T-cell (primary cell): ENCODE data around the gene FANCL. TPM values are rescaled to one million over a fixed set of nuclear protein-coding genes. Genes with fewer than 3 reads are reported as not detected.

ENCODE experiments used
- ATAC-seq, 4 experiments: fragments of 200-7000 bp in 3 of 4; fragments of 150-1000 bp in 1 of 4; cut with Tn5 transposase; replicated peaks in 1 of 4; 1 replicate in 3 of 4; 2 replicates in 1 of 4; pipeline ENCODE4 v1.10.0; 2021; ENCODE audit warnings: moderate library complexity in 3 of 4, mild to moderate bottlenecking in 2 of 4, moderate number of reproducible peaks in 1 of 4
- CTCF ChIA-PET, 2 donors: fragments of 300-600 bp; sonication (Branson Sonifier 250); formaldehyde crosslinking; loops; one replicate each; lab custom pipeline; 2022; ENCODE audit warnings: antibody characterized with exemption in 2 of 2; lab: Charles Lee
- POLR2A ChIA-PET, 2 donors: fragments of 300-600 bp; sonication (Branson Sonifier 250); formaldehyde crosslinking; loops; one replicate each; lab custom pipeline; 2022; ENCODE audit warnings: antibody characterized with exemption in 2 of 2; lab: Charles Lee
- DNase-seq, 35 experiments: peaks; one replicate each; pipeline versions ENCODE4 v3.0.0 to v3.0.0-alpha.2; 2013 to 2023
- H3K27ac ChIP-seq: one replicate; pipeline ENCODE4 v1.5.1; 2013; ENCODE audit warnings: low read length
- H3K27me3 ChIP-seq, 2 experiments: replicated peaks in 1 of 2; 1 replicate in 1 of 2; 2 replicates in 1 of 2; pipeline versions ENCODE4 v1.6.1 to v1.7.0; 2013; ENCODE audit warnings: low read length in 1 of 2, mixed read lengths in 1 of 2; ENCODE audit not compliant: control insufficient read depth in 2 of 2, insufficient read depth in 2 of 2; ENCODE audit errors: extremely low read depth in 1 of 2
- H3K36me3 ChIP-seq, 2 donors: 1 replicate in 1 of 2; 2 replicates in 1 of 2; pipeline versions ENCODE4 v1.6.1 to v1.7.0; 2013; ENCODE audit warnings: low read length in 1 of 2; ENCODE audit not compliant: control insufficient read depth in 2 of 2, insufficient read depth in 1 of 2; ENCODE audit errors: extremely low read depth in 1 of 2
- H3K4me1 ChIP-seq, 2 experiments: 1 replicate in 1 of 2; 2 replicates in 1 of 2; pipeline versions ENCODE4 v1.6.1 to v1.7.0; 2013; ENCODE audit warnings: low read length in 2 of 2, mixed read lengths in 1 of 2; ENCODE audit not compliant: insufficient read depth in 2 of 2, control insufficient read depth in 1 of 2; ENCODE audit errors: extremely low read depth in 1 of 2
- H3K4me3 ChIP-seq, 2 donors: 1 replicate in 1 of 2; 2 replicates in 1 of 2; pipeline versions ENCODE4 v1.5.1 to v1.7.0; 2013; ENCODE audit warnings: mild to moderate bottlenecking in 2 of 2, low read length in 1 of 2, moderate library complexity in 1 of 2; ENCODE audit not compliant: control insufficient read depth in 1 of 2; ENCODE audit errors: extremely low read depth in 1 of 2
- H3K9me3 ChIP-seq: 2 replicates; pipeline ENCODE4 v1.7.0; 2013
- H3K27ac Mint-ChIP-seq, 2 donors: one replicate each; pipeline ENCODE4 v1.8.0; 2020 to 2021; ENCODE audit warnings: mild to moderate bottlenecking in 2 of 2, mixed read lengths in 2 of 2
- H3K27me3 Mint-ChIP-seq, 2 donors: one replicate each; pipeline ENCODE4 v1.8.0; 2021 to 2022; ENCODE audit warnings: mixed read lengths in 2 of 2
- H3K36me3 Mint-ChIP-seq: one replicate; pipeline ENCODE4 v1.8.0; 2021; ENCODE audit warnings: mixed read lengths
- H3K4me1 Mint-ChIP-seq, 3 donors: one replicate each; pipeline ENCODE4 v1.8.0; 2020 to 2022; ENCODE audit warnings: mixed read lengths in 3 of 3, mild to moderate bottlenecking in 1 of 3
- H3K4me3 Mint-ChIP-seq, 3 donors: one replicate each; pipeline ENCODE4 v1.8.0; 2020 to 2022; ENCODE audit warnings: mild to moderate bottlenecking in 3 of 3, mixed read lengths in 3 of 3, moderate library complexity in 3 of 3
- H3K9me3 Mint-ChIP-seq, 3 donors: one replicate each; pipeline ENCODE4 v1.8.0; 2020 to 2022; ENCODE audit warnings: mixed read lengths in 3 of 3
- WGBS: methylation state at CpG from one replicate; pipeline ENCODE4 v1.1.5; 2013; ENCODE audit warnings: missing lambda C conversion rate; ENCODE audit not compliant: insufficient coverage; 5-methylcytosine and 5-hydroxymethylcytosine counted together
- total RNA-seq, 35 experiments: library from RNA in 6 of 35; stranded (reverse) in 6 of 35; fragments of 120-200 nt in 1 of 35; gene quantifications; one replicate each; pipeline versions ENCODE4 v1.2.1 to v1.2.4 and lab custom pipeline; 2013 to 2026

Gene FANCL
- total RNA-seq, 5 donors from 2014 or later (not counting 1 experiment from before 2014, with no cell fraction given) = 2.4 to 7.4 (median 5.2) TPM

GRCh38 chr2:58237741-58238140 is 3.4 kb downstream of the FANCL start:
- Histone ChIP-seq H3K27me3 (no peaks in the 10 kb centered on the region), H3K4me3 (no peak overlapping the region), H3K4me1 (peaks cover 0 to 4% of the 10 kb centered on the region in 2 experiments), H3K9me3 (no peaks in the 10 kb centered on the region), H3K36me3 (no peaks in the 10 kb centered on the region), H3K27ac (no peak overlapping the region)
- no peaks in the 10 kb centered on the region for H3K27me3 Mint-ChIP-seq
- H3K4me1 Mint-ChIP-seq = peaks cover 17 to 41% (median 33%) of the 10 kb centered on the region in 3 donors
- ATAC-seq (no peak), DNase-seq (no peak)
- H3K9me3 Mint-ChIP-seq = no peaks in the 10 kb centered on the region
- CTCF ChIA-PET = no interaction called here
- POLR2A ChIA-PET = no interaction called here
- no peaks in the 10 kb centered on the region for H3K36me3 Mint-ChIP-seq
- peak overlapping the region; percentile 40 to 53 for H3K27ac Mint-ChIP-seq
- no peak overlapping the region for H3K4me3 Mint-ChIP-seq

GRCh38 chr2:58235984-58236383 is 5.1 kb downstream of the FANCL start:
- Histone ChIP-seq H3K9me3 (no peaks in the 10 kb centered on the region), H3K36me3 (no peaks in the 10 kb centered on the region), H3K27me3 (no peaks in the 10 kb centered on the region), H3K4me3 (no peak overlapping the region), H3K4me1 (no peaks in the 10 kb centered on the region), H3K27ac (no peak overlapping the region)
- ChIA-PET POLR2A (interaction anchor here in 1 of 2 donors (0.6 kb wide), 1 partner anchor 11 kb away, joined by 3 read pairs; no protein-coding TSS in a partner anchor), CTCF (no interaction called here)
- ATAC-seq (no peak), DNase-seq (no peak)
- Mint-ChIP-seq H3K27me3 (no peaks in the 10 kb centered on the region), H3K9me3 (no peaks in the 10 kb centered on the region), H3K4me1 (peaks cover 14 to 38% (median 27%) of the 10 kb centered on the region in 3 donors), H3K27ac (no peak overlapping the region), H3K4me3 (no peak overlapping the region), H3K36me3 (no peaks in the 10 kb centered on the region)
- no CpG with 5 or more reads among the region's 2 CpGs for WGBS

- Histone ChIP-seq H3K4me3 (no peak overlapping the region), H3K4me1 (no peaks in the 10 kb centered on the region), H3K27ac (no peak overlapping the region), H3K9me3 (no peaks in the 10 kb centered on the region), H3K27me3 (no peaks in the 10 kb centered on the region), H3K36me3 (no peaks in the 10 kb centered on the region)
- DNase-seq (no peak), ATAC-seq (no peak)
- Mint-ChIP-seq H3K9me3 (no peaks in the 10 kb centered on the region), H3K27ac (no peak overlapping the region), H3K36me3 (no peaks in the 10 kb centered on the region), H3K4me1 (peaks cover 7 to 30% (median 20%) of the 10 kb centered on the region in 3 donors), H3K27me3 (no peaks in the 10 kb centered on the region), H3K4me3 (no peak overlapping the region)
- ChIA-PET CTCF (interaction anchor here in 1 of 2 donors (0.8 kb wide), 1 partner anchor 35 kb away, joined by 4 read pairs; no protein-coding TSS in a partner anchor), POLR2A (no interaction called here)
- WGBS = 93% methylated on average over 3 of the region's 3 CpGs
Observed at GRCh38 chr2:58235170-58235569, 6.0 kb downstream of the FANCL start.

- POLR2A ChIA-PET = no interaction called here
- ATAC-seq (no peak), DNase-seq (no peak)
- peaks cover 8% of the 10 kb centered on the region for H3K36me3 Mint-ChIP-seq
- CTCF ChIA-PET = no interaction called here
- no CpG with 5 or more reads among the region's 1 CpG for WGBS
- Histone ChIP-seq H3K9me3 (no peaks in the 10 kb centered on the region), H3K4me1 (no peaks in the 10 kb centered on the region), H3K27ac (no peak overlapping the region), H3K4me3 (no peak overlapping the region), H3K27me3 (no peaks in the 10 kb centered on the region), H3K36me3 (no peaks in the 10 kb centered on the region)
- no peak overlapping the region for H3K4me3 Mint-ChIP-seq
- H3K9me3 Mint-ChIP-seq = no peaks in the 10 kb centered on the region
- H3K27ac Mint-ChIP-seq = no peak overlapping the region
- no peaks in the 10 kb centered on the region for H3K27me3 Mint-ChIP-seq
- H3K4me1 Mint-ChIP-seq = no peaks in the 10 kb centered on the region
Observed at GRCh38 chr2:58228299-58228698, 12.8 kb downstream of the FANCL start.

GRCh38 chr2:58227171-58227917 is 13.8 kb downstream of the FANCL start:
- DNase-seq (no peak), ATAC-seq (no peak)
- Histone ChIP-seq H3K4me1 (no peaks in the 10 kb centered on the region), H3K9me3 (no peaks in the 10 kb centered on the region), H3K27ac (no peak overlapping the region), H3K27me3 (no peaks in the 10 kb centered on the region), H3K36me3 (no peaks in the 10 kb centered on the region), H3K4me3 (no peak overlapping the region)
- ChIA-PET CTCF (no interaction called here), POLR2A (no interaction called here)
- H3K27me3 Mint-ChIP-seq = no peaks in the 10 kb centered on the region
- H3K4me1 Mint-ChIP-seq = no peaks in the 10 kb centered on the region
- H3K9me3 Mint-ChIP-seq = no peaks in the 10 kb centered on the region
- H3K36me3 Mint-ChIP-seq = peaks cover 8% of the 10 kb centered on the region
- H3K4me3 Mint-ChIP-seq = no peak overlapping the region
- WGBS = 98% methylated on average over 13 of the region's 16 CpGs
- H3K27ac Mint-ChIP-seq = no peak overlapping the region

GRCh38 chr2:58221909-58222308 is 19.2 kb downstream of the FANCL start:
- Histone ChIP-seq H3K27me3 (no peaks in the 10 kb centered on the region), H3K36me3 (no peaks in the 10 kb centered on the region), H3K27ac (no peak overlapping the region), H3K4me3 (no peak overlapping the region), H3K4me1 (no peaks in the 10 kb centered on the region), H3K9me3 (no peaks in the 10 kb centered on the region)
- no CpG with 5 or more reads among the region's 2 CpGs for whole genome bisulfite sequencing
- ATAC-seq (no peak), DNase-seq (no peak)
- Mint-ChIP-seq H3K27ac (no peak overlapping the region), H3K27me3 (no peaks in the 10 kb centered on the region), H3K36me3 (peaks cover 8% of the 10 kb centered on the region), H3K9me3 (no peaks in the 10 kb centered on the region), H3K4me1 (no peaks in the 10 kb centered on the region), H3K4me3 (no peak overlapping the region)
- POLR2A ChIA-PET = no interaction called here
- CTCF ChIA-PET = no interaction called here
